Neural progenitor cell (in vitro differentiated cells): ENCODE data around the gene RHOBTB3. TPM values are rescaled to one million over a fixed set of nuclear protein-coding genes. Genes with fewer than 3 reads are reported as not detected.

Experiments
- DNase-seq: peaks from one replicate; pipeline ENCODE4 v3.0.0-alpha.2; 2016; ENCODE audit warnings: low spot score
- H2AFZ ChIP-seq: fragments of 200-600 bp; sonication (generic); replicated peaks from 2 replicates; pipeline ENCODE4 v1.6.1; 2016; ENCODE audit warnings: antibody characterized with exemption
- H3F3A ChIP-seq: fragments of 200-600 bp; sonication (generic); 2 replicates; pipeline ENCODE4 v1.6.1; 2016; ENCODE audit warnings: antibody characterized with exemption, low read depth
- H3K27ac ChIP-seq: fragments of 200-600 bp; sonication (generic); 2 replicates; pipeline ENCODE4 v1.5.1; 2016; ENCODE audit warnings: mild to moderate bottlenecking
- H3K27me3 ChIP-seq: fragments of 200-600 bp; sonication (generic); 2 replicates; pipeline ENCODE4 v1.6.1; 2016; ENCODE audit warnings: mild to moderate bottlenecking, moderate library complexity
- H3K36me3 ChIP-seq: fragments of 200-600 bp; sonication (generic); 2 replicates; pipeline ENCODE4 v1.5.1; 2016
- H3K4me1 ChIP-seq: fragments of 200-600 bp; sonication (generic); 2 replicates; pipeline ENCODE4 v1.6.1; 2016; ENCODE audit warnings: mixed run types
- H3K4me2 ChIP-seq: fragments of 200-600 bp; sonication (generic); 2 replicates; pipeline ENCODE4 v1.6.1; 2016
- H3K4me3 ChIP-seq: fragments of 200-600 bp; sonication (generic); 2 replicates; pipeline ENCODE4 v1.5.1; 2016
- H3K79me2 ChIP-seq: fragments of 200-600 bp; sonication (generic); 2 replicates; pipeline ENCODE4 v1.6.1; 2016; ENCODE audit warnings: low read depth
- H3K9ac ChIP-seq: fragments of 200-600 bp; sonication (generic); 2 replicates; pipeline ENCODE4 v1.6.1; 2016
- H3K9me3 ChIP-seq: fragments of 200-600 bp; sonication (generic); 2 replicates; pipeline ENCODE4 v1.5.1; 2016; ENCODE audit warnings: low read depth
- H4K20me1 ChIP-seq: fragments of 200-600 bp; sonication (generic); 2 replicates; pipeline ENCODE4 v1.6.1; 2016; ENCODE audit warnings: low read depth
- H3K27ac Mint-ChIP-seq: 3 replicates; pipeline ENCODE4 v1.8.0; 2021; ENCODE audit warnings: mixed read lengths
- H3K27me3 Mint-ChIP-seq: 2 replicates; pipeline ENCODE4 v1.8.0; 2022; ENCODE audit warnings: low read depth, mild to moderate bottlenecking, inconsistent platforms, moderate library complexity, mixed read lengths; ENCODE audit not compliant: insufficient read depth
- H3K36me3 Mint-ChIP-seq: 3 replicates; pipeline ENCODE4 v1.8.0; 2021; ENCODE audit warnings: mixed read lengths
- H3K4me1 Mint-ChIP-seq: 3 replicates; pipeline ENCODE4 v1.8.0; 2021; ENCODE audit warnings: mixed read lengths
- H3K4me3 Mint-ChIP-seq: 3 replicates; pipeline ENCODE4 v1.8.0; 2021; ENCODE audit warnings: mild to moderate bottlenecking, moderate library complexity, mixed read lengths
- H3K9me3 Mint-ChIP-seq: 3 replicates; pipeline ENCODE4 v1.8.0; 2020; ENCODE audit warnings: mixed read lengths
- CTCF ChIP-seq: fragments of 200-600 bp; sonication (generic); IDR thresholded peaks from 2 replicates; pipeline ENCODE4 v1.5.1; 2017; ENCODE audit warnings: antibody characterized with exemption, mild to moderate bottlenecking
- EZH2 ChIP-seq: fragments of 200-600 bp; sonication (generic); IDR thresholded peaks from 2 replicates; pipeline ENCODE4 v1.6.1; 2017; ENCODE audit warnings: antibody characterized with exemption, mild to moderate bottlenecking, moderate library complexity
- EZH2phosphoT487 ChIP-seq: fragments of 200-600 bp; sonication (generic); IDR thresholded peaks from 2 replicates; pipeline ENCODE4 v1.6.1; 2017; ENCODE audit warnings: antibody characterized with exemption
- total RNA-seq: library from RNA; depleted of rRNA; stranded (reverse); fragments of >200 nt; gene quantifications from 2 replicates; pipeline ENCODE4 v1.2.3, GENCODE V29; 2015; ENCODE audit warnings: low replicate concordance

The RHOBTB3 gene
- total RNA-seq, 1 donor from 2014 or later, result 3.6 TPM

GRCh38 chr5:95837492-95837891 is 106.4 kb downstream of the RHOBTB3 start:
- Mint-ChIP-seq H3K36me3 (no peaks in the 10 kb centered on the region), H3K4me3 (no peak overlapping the region), H3K27me3 (peaks cover 5% of the 10 kb centered on the region), H3K9me3 (no peaks in the 10 kb centered on the region), H3K4me1 (peaks cover 3% of the 10 kb centered on the region), H3K27ac (no peak overlapping the region)
- no peak for DNase-seq
- no peak overlapping the region for H3K9ac ChIP-seq
- no peak overlapping the region for H3K4me3 ChIP-seq
- H3K27me3 ChIP-seq, result peaks cover 17% of the 10 kb centered on the region
- no peaks in the 10 kb centered on the region for H4K20me1 ChIP-seq
- H3K27ac ChIP-seq, result no peak overlapping the region
- no peaks in the 10 kb centered on the region for H3K9me3 ChIP-seq
- H2AFZ ChIP-seq, result no peak overlapping the region
- TF ChIP-seq CTCF (no peak), EZH2 (no peak), EZH2phosphoT487 (no peak)
- H3F3A ChIP-seq, result no peaks in the 10 kb centered on the region
- no peaks in the 10 kb centered on the region for H3K36me3 ChIP-seq
- no peaks in the 10 kb centered on the region for H3K79me2 ChIP-seq
- H3K4me1 ChIP-seq, result no peaks in the 10 kb centered on the region
- H3K4me2 ChIP-seq, result no peak overlapping the region

- Histone ChIP-seq H3K4me2 (no peak overlapping the region), H3K79me2 (no peaks in the 10 kb centered on the region), H3K9me3 (no peaks in the 10 kb centered on the region), H2AFZ (no peak overlapping the region), H3K27me3 (peaks cover 17% of the 10 kb centered on the region), H4K20me1 (no peaks in the 10 kb centered on the region), H3K27ac (no peak overlapping the region), H3K4me1 (no peaks in the 10 kb centered on the region), H3K4me3 (no peak overlapping the region), H3K9ac (no peak overlapping the region), H3F3A (no peaks in the 10 kb centered on the region), H3K36me3 (no peaks in the 10 kb centered on the region)
- Mint-ChIP-seq H3K27ac (no peak overlapping the region), H3K4me1 (peaks cover 3% of the 10 kb centered on the region), H3K27me3 (peaks cover 7% of the 10 kb centered on the region), H3K36me3 (no peaks in the 10 kb centered on the region), H3K9me3 (no peaks in the 10 kb centered on the region), H3K4me3 (no peak overlapping the region)
- DNase-seq, result no peak
- TF ChIP-seq EZH2phosphoT487 (no peak), CTCF (no peak), EZH2 (no peak)
These were observed 106.9 kb downstream of the RHOBTB3 start for GRCh38 chr5:95838001-95838520.

- Histone ChIP-seq H3K27ac (no peak overlapping the region), H3K9me3 (no peaks in the 10 kb centered on the region), H3K4me2 (no peak overlapping the region), H3K4me1 (no peaks in the 10 kb centered on the region), H3K79me2 (no peaks in the 10 kb centered on the region), H3K27me3 (peaks cover 15% of the 10 kb centered on the region), H3F3A (no peaks in the 10 kb centered on the region), H4K20me1 (no peaks in the 10 kb centered on the region), H2AFZ (no peak overlapping the region), H3K9ac (no peak overlapping the region), H3K4me3 (no peak overlapping the region), H3K36me3 (no peaks in the 10 kb centered on the region)
- no peaks in the 10 kb centered on the region for H3K36me3 Mint-ChIP-seq
- no peak overlapping the region for H3K27ac Mint-ChIP-seq
- peaks cover 7% of the 10 kb centered on the region for H3K27me3 Mint-ChIP-seq
- no peaks in the 10 kb centered on the region for H3K9me3 Mint-ChIP-seq
- DNase-seq, result no peak
- H3K4me1 Mint-ChIP-seq, result peaks cover 3% of the 10 kb centered on the region
- TF ChIP-seq EZH2phosphoT487 (no peak), CTCF (no peak), EZH2 (no peak)
- H3K4me3 Mint-ChIP-seq, result no peak overlapping the region
These were observed 107.4 kb downstream of the RHOBTB3 start for GRCh38 chr5:95838556-95838955.
